ENCODE measurements around the gene TENM3.

The TENM3 gene

GRCh38 chr4:182752158-182752910, 509.1 kb downstream of the TENM3 start:
- Histone ChIP-seq H3K4me1 (ENCODE audit: insufficient read depth, low read length) (peaks cover 9% of the 10 kb centered on the region; the same call in 1 of the 2 replicates), H3K9me3 (ENCODE audit: insufficient read depth, low read depth, low read length) (no peaks in the 10 kb centered on the region), H3K4me3 (ENCODE audit: low read length) (no peak overlapping the region), H3K27ac (ENCODE audit: low read depth, low read length) (peak overlapping the region; percentile 22), H3K27me3 (ENCODE audit: insufficient read depth, low read length) (no peaks in the 10 kb centered on the region), H3K9ac (ENCODE audit: low read depth, low read length) (no peak overlapping the region), H3K36me3 (ENCODE audit: insufficient read depth, low read length) (peaks cover 29% of the 10 kb centered on the region)
- 86% methylated on average over 2 of the region's 2 CpGs for WGBS

- Histone ChIP-seq H3K9ac (ENCODE audit: low read depth, low read length) (no peak overlapping the region), H3K27ac (ENCODE audit: low read depth, low read length) (no peak overlapping the region), H3K9me3 (ENCODE audit: insufficient read depth, low read depth, low read length) (no peaks in the 10 kb centered on the region), H3K4me1 (ENCODE audit: insufficient read depth, low read length) (peaks cover 20% of the 10 kb centered on the region), H3K4me3 (ENCODE audit: low read length) (no peak overlapping the region), H3K36me3 (ENCODE audit: insufficient read depth, low read length) (peaks cover 29% of the 10 kb centered on the region), H3K27me3 (ENCODE audit: insufficient read depth, low read length) (no peaks in the 10 kb centered on the region)
- 96% methylated on average over 4 of the region's 5 CpGs for WGBS
These were observed 511.7 kb downstream of the TENM3 start for GRCh38 chr4:182754895-182755294.

GRCh38 chr4:182756161-182756690, 513.0 kb downstream of the TENM3 start:
- Histone ChIP-seq H3K36me3 (ENCODE audit: insufficient read depth, low read length) (peaks cover 29% of the 10 kb centered on the region), H3K4me3 (ENCODE audit: low read length) (no peak overlapping the region), H3K9me3 (ENCODE audit: insufficient read depth, low read depth, low read length) (no peaks in the 10 kb centered on the region), H3K4me1 (ENCODE audit: insufficient read depth, low read length) (peaks cover 20% of the 10 kb centered on the region), H3K27ac (ENCODE audit: low read depth, low read length) (no peak overlapping the region), H3K9ac (ENCODE audit: low read depth, low read length) (no peak overlapping the region), H3K27me3 (ENCODE audit: insufficient read depth, low read length) (no peaks in the 10 kb centered on the region)
- WGBS, result 96% methylated on average over 6 of the region's 6 CpGs

- no peaks in the 10 kb centered on the region for H3K9me3 ChIP-seq (ENCODE audit: insufficient read depth, low read depth, low read length)
- no peaks in the 10 kb centered on the region for H3K27me3 ChIP-seq (ENCODE audit: insufficient read depth, low read length)
- no peak overlapping the region for H3K9ac ChIP-seq (ENCODE audit: low read depth, low read length)
- H3K36me3 ChIP-seq (ENCODE audit: insufficient read depth, low read length), result peaks cover 28% of the 10 kb centered on the region
- WGBS, result 61% methylated on average over 9 of the region's 12 CpGs
- H3K4me3 ChIP-seq (ENCODE audit: low read length), result no peak overlapping the region
- peaks cover 12% of the 10 kb centered on the region for H3K4me1 ChIP-seq (ENCODE audit: insufficient read depth, low read length)
- H3K27ac ChIP-seq (ENCODE audit: low read depth, low read length), result no peak overlapping the region
These were observed 515.1 kb downstream of the TENM3 start for GRCh38 chr4:182758273-182758672.

GRCh38 chr4:182760551-182761043, 517.4 kb downstream of the TENM3 start:
- Histone ChIP-seq H3K4me3 (ENCODE audit: low read length) (no peak overlapping the region), H3K27me3 (ENCODE audit: insufficient read depth, low read length) (no peaks in the 10 kb centered on the region), H3K36me3 (ENCODE audit: insufficient read depth, low read length) (peaks cover 7% of the 10 kb centered on the region; the same call in 1 of the 2 replicates), H3K9me3 (ENCODE audit: insufficient read depth, low read depth, low read length) (no peaks in the 10 kb centered on the region), H3K27ac (ENCODE audit: low read depth, low read length) (no peak overlapping the region), H3K4me1 (ENCODE audit: insufficient read depth, low read length) (peaks cover 12% of the 10 kb centered on the region), H3K9ac (ENCODE audit: low read depth, low read length) (no peak overlapping the region)
- 89% methylated on average over 6 of the region's 6 CpGs for WGBS

- H3K4me1 ChIP-seq (ENCODE audit: insufficient read depth, low read length), result peaks cover 27% of the 10 kb centered on the region
- WGBS, result 80% methylated on average over 4 of the region's 4 CpGs
- no peak overlapping the region for H3K9ac ChIP-seq (ENCODE audit: low read depth, low read length)
- H3K27me3 ChIP-seq (ENCODE audit: insufficient read depth, low read length), result no peaks in the 10 kb centered on the region
- H3K4me3 ChIP-seq (ENCODE audit: low read length), result no peak overlapping the region
- no peaks in the 10 kb centered on the region for H3K36me3 ChIP-seq (ENCODE audit: insufficient read depth, low read length)
- H3K27ac ChIP-seq (ENCODE audit: low read depth, low read length), result no peak overlapping the region
- H3K9me3 ChIP-seq (ENCODE audit: insufficient read depth, low read depth, low read length), result no peaks in the 10 kb centered on the region
These were observed 520.9 kb downstream of the TENM3 start for GRCh38 chr4:182764137-182764536.

- 93% methylated on average over 8 of the region's 8 CpGs for WGBS
These were observed 521.4 kb downstream of the TENM3 start for GRCh38 chr4:182764642-182765041.

GRCh38 chr4:182765987-182766856, 523.0 kb downstream of the TENM3 start:
- Histone ChIP-seq H3K9me3 (ENCODE audit: insufficient read depth, low read depth, low read length) (no peaks in the 10 kb centered on the region), H3K27ac (ENCODE audit: low read depth, low read length) (no peak overlapping the region), H3K27me3 (ENCODE audit: insufficient read depth, low read length) (no peaks in the 10 kb centered on the region), H3K36me3 (ENCODE audit: insufficient read depth, low read length) (no peaks in the 10 kb centered on the region), H3K4me3 (ENCODE audit: low read length) (no peak overlapping the region), H3K9ac (ENCODE audit: low read depth, low read length) (no peak overlapping the region), H3K4me1 (ENCODE audit: insufficient read depth, low read length) (peaks cover 36% of the 10 kb centered on the region)
- WGBS, result 89% methylated on average over 7 of the region's 7 CpGs

More at GRCh38 chr4:182764642-182765041, 521.4 kb downstream of the TENM3 start:
- no peak overlapping the region for H3K9ac ChIP-seq (ENCODE audit: low read depth, low read length)
- H3K9me3 ChIP-seq (ENCODE audit: insufficient read depth, low read depth, low read length), result no peaks in the 10 kb centered on the region
- no peak overlapping the region for H3K4me3 ChIP-seq (ENCODE audit: low read length)
- H3K36me3 ChIP-seq (ENCODE audit: insufficient read depth, low read length), result no peaks in the 10 kb centered on the region
- H3K27ac ChIP-seq (ENCODE audit: low read depth, low read length), result no peak overlapping the region
- H3K4me1 ChIP-seq (ENCODE audit: insufficient read depth, low read length), result peaks cover 28% of the 10 kb centered on the region
- no peaks in the 10 kb centered on the region for H3K27me3 ChIP-seq (ENCODE audit: insufficient read depth, low read length)

GRCh38 chr4:182766857-182767250, 523.7 kb downstream of the TENM3 start:
- Histone ChIP-seq H3K36me3 (ENCODE audit: insufficient read depth, low read length) (no peaks in the 10 kb centered on the region), H3K4me3 (ENCODE audit: low read length) (no peak overlapping the region), H3K9me3 (ENCODE audit: insufficient read depth, low read depth, low read length) (no peaks in the 10 kb centered on the region), H3K27me3 (ENCODE audit: insufficient read depth, low read length) (no peaks in the 10 kb centered on the region), H3K9ac (ENCODE audit: low read depth, low read length) (no peak overlapping the region), H3K27ac (ENCODE audit: low read depth, low read length) (no peak overlapping the region), H3K4me1 (ENCODE audit: insufficient read depth, low read length) (peaks cover 38% of the 10 kb centered on the region)
- 92% methylated on average over 5 of the region's 5 CpGs for WGBS

- H3K9ac ChIP-seq (ENCODE audit: low read depth, low read length), result no peak overlapping the region
- no peaks in the 10 kb centered on the region for H3K27me3 ChIP-seq (ENCODE audit: insufficient read depth, low read length)
- WGBS, result 77% methylated on average over 4 of the region's 4 CpGs
- peaks cover 39% of the 10 kb centered on the region for H3K4me1 ChIP-seq (ENCODE audit: insufficient read depth, low read length)
- no peak overlapping the region for H3K4me3 ChIP-seq (ENCODE audit: low read length)
- no peaks in the 10 kb centered on the region for H3K9me3 ChIP-seq (ENCODE audit: insufficient read depth, low read depth, low read length)
- H3K36me3 ChIP-seq (ENCODE audit: insufficient read depth, low read length), result peaks cover 11% of the 10 kb centered on the region
- H3K27ac ChIP-seq (ENCODE audit: low read depth, low read length), result 0 out of 2 replicates have a peak overlapping the region, but pooled peaks have one; percentile 32
These were observed 525.6 kb downstream of the TENM3 start for GRCh38 chr4:182768838-182769237.

All from HUES64 (cell line).